K562 (cell line): ENCODE results near the gene PDE8B. TPM values are rescaled to one million over a fixed set of nuclear protein-coding genes. Genes with fewer than 3 reads are reported as not detected.

Source experiments
- ATAC-seq: fragments of 200-7000 bp; cut with Tn5 transposase; 3 replicates; pipeline ENCODE4 v1.9.1; 2020; ENCODE audit warnings: moderate library complexity
- BruUV-seq: library from RNA; stranded (reverse); fragments of 400-500 nt; replicated peaks from 2 replicates; lab custom pipeline; 2021; lab: Mats Ljungman, UMichigan
- CTCF ChIA-PET: fragments of 300-600 bp; formaldehyde crosslinking; extraction: SDS; loops from one replicate; lab custom pipeline; 2021; ENCODE audit warnings: low intra/inter-chr PET ratio; lab: Yijun Ruan, JAX
- POLR2A ChIA-PET: fragments of 300-600, 350-650 bp; sonication (Branson Sonifier 250); formaldehyde crosslinking; extraction: SDS; loops from one replicate; lab custom pipeline; 2021; ENCODE audit warnings: antibody characterized with exemption, inconsistent platforms; lab: Yijun Ruan, JAX
- DNase-seq, 4 experiments: peaks; one replicate each; pipeline versions ENCODE4 v3.0.0 to v3.0.0-alpha.2; 2011 to 2018; ENCODE audit warnings: low spot score in 3 of 4, mixed read lengths in 3 of 4; ENCODE audit errors: extremely low read depth in 1 of 4
- FAIRE-seq: peaks from 2 replicates; lab custom pipeline; 2011; peaks lifted over from hg19 to GRCh38; lab: Jason Lieb, UNC
- H2AFZ ChIP-seq: 2 replicates; pipeline ENCODE4 v1.6.0; 2011; ENCODE audit warnings: low read depth, low read length, control low read depth, inconsistent platforms
- H3K27ac ChIP-seq: fragments of 200-600 bp; 3 replicates; pipeline ENCODE4 v1.8.0; 2011; ENCODE audit warnings: low read depth, mild to moderate bottlenecking, control low read depth, inconsistent platforms, low read length, moderate library complexity, mixed read lengths; ENCODE audit errors: extremely low read depth
- H3K27me3 ChIP-seq, 2 experiments: fragments of 300-600 bp in 1 of 2; 2 replicates in 1 of 2; 3 replicates in 1 of 2; pipeline versions ENCODE4 v1.6.0 to v1.8.0; 2011; ENCODE audit warnings: inconsistent platforms in 2 of 2, low read length in 2 of 2, mild to moderate bottlenecking in 1 of 2, mixed read lengths in 1 of 2, moderate library complexity in 1 of 2; ENCODE audit not compliant: control insufficient read depth in 2 of 2, insufficient read depth in 2 of 2
- H3K36me3 ChIP-seq: fragments of 300-600 bp; 3 replicates; pipeline ENCODE4 v1.8.0; 2011; ENCODE audit warnings: mild to moderate bottlenecking, low read length, inconsistent platforms; ENCODE audit not compliant: control insufficient read depth, insufficient read depth
- H3K4me1 ChIP-seq, 2 experiments: fragments of 200-600 bp in 1 of 2; replicated peaks in 1 of 2; 2 replicates in 1 of 2; 3 replicates in 1 of 2; pipeline versions ENCODE4 v1.5.1 to v1.8.0; 2011; ENCODE audit warnings: inconsistent platforms in 2 of 2, low read length in 2 of 2, mild to moderate bottlenecking in 1 of 2, mixed read lengths in 1 of 2, moderate library complexity in 1 of 2; ENCODE audit not compliant: control insufficient read depth in 2 of 2, insufficient read depth in 2 of 2
- H3K4me2 ChIP-seq: 2 replicates; pipeline ENCODE4 v1.6.1; 2011; ENCODE audit warnings: low read length, control low read depth, inconsistent platforms, mixed read lengths; ENCODE audit not compliant: insufficient read depth
- H3K4me3 ChIP-seq: fragments of 200-600 bp; sonication (generic), shearing (Covaris generic); 2 replicates; pipeline ENCODE4 v1.5.1; 2016; ENCODE audit warnings: control low read depth, inconsistent platforms
- H3K79me2 ChIP-seq: fragments of 200-600 bp; 3 replicates; pipeline ENCODE4 v1.8.0; 2011; ENCODE audit warnings: low read length, inconsistent platforms; ENCODE audit not compliant: control insufficient read depth, insufficient read depth
- H3K9ac ChIP-seq, 2 experiments: 2 replicates each; pipeline versions ENCODE4 v1.6.0 to v1.6.1; 2011; ENCODE audit warnings: low read depth in 2 of 2, low read length in 2 of 2, control low read depth in 1 of 2, inconsistent platforms in 1 of 2, mild to moderate bottlenecking in 1 of 2, mixed read lengths in 1 of 2; ENCODE audit not compliant: insufficient read depth in 1 of 2
- H3K9me1 ChIP-seq: one replicate; pipeline ENCODE4 v1.6.0; 2011; ENCODE audit warnings: inconsistent platforms, mild to moderate bottlenecking, low read length, moderate library complexity; ENCODE audit not compliant: control insufficient read depth, insufficient read depth
- H3K9me3 ChIP-seq: replicated peaks from 2 replicates; pipeline ENCODE4 v1.5.1; 2011; ENCODE audit warnings: low read depth, low read length, inconsistent platforms; ENCODE audit not compliant: control insufficient read depth, insufficient read depth
- H4K20me1 ChIP-seq: replicated peaks from 2 replicates; pipeline ENCODE4 v1.6.1; 2011; ENCODE audit warnings: low read length, inconsistent platforms, mixed read lengths; ENCODE audit not compliant: control insufficient read depth, insufficient read depth
- TCF7 ChIP-seq: sonication (generic); IDR thresholded peaks from 2 replicates; pipeline ENCODE4 v1.6.1; 2016; ENCODE audit warnings: antibody characterized with exemption, borderline replicate concordance
- ZBED1 ChIP-seq: IDR thresholded peaks from 2 replicates; pipeline ENCODE4 v1.6.1; 2014
- ZC3H8 ChIP-seq: fragments of 450-650 bp; IDR thresholded peaks from 2 replicates; pipeline ENCODE4 v1.6.1; 2017
- ZFP36 ChIP-seq: fragments of 150-350 bp; IDR thresholded peaks from 2 replicates; pipeline ENCODE4 v1.6.1; 2018; ENCODE audit warnings: low read length, low read depth; ENCODE audit not compliant: partially characterized antibody
- ZNF324 ChIP-seq: fragments of 250-450 bp; sonication (Bioruptor Pico); IDR thresholded peaks from 2 replicates; pipeline ENCODE4 v1.4.0; 2020; ENCODE audit warnings: mild to moderate bottlenecking
- WGBS: fragments of 100-300 bp; shearing (Covaris generic); methylation state at CpG from one replicate; pipeline ENCODE4 v1.1.6; 2016; ENCODE audit warnings: low coverage, mixed read lengths; ENCODE audit not compliant: insufficient coverage; ENCODE audit errors: missing lambda C conversion rate; 5-methylcytosine and 5-hydroxymethylcytosine counted together
- in situ Hi-C: fragments of 300-500 bp; cut with MboI; formaldehyde crosslinking; loops from 4 replicates; pipeline ENCODE4 v1.15.0; 2018; ENCODE audit warnings: inconsistent platforms, mixed read lengths
- intact Hi-C: fragments of 100-400 bp; cut with micrococcal nuclease; formaldehyde crosslinking; loops from 2 replicates; pipeline ENCODE4 v1.14.2; 2022
- polyA plus RNA-seq, 8 experiments: library from polyadenylated mRNA; depleted of rRNA in 4 of 8; stranded (reverse) in 5 of 8; unstranded in 3 of 8; fragments of >200 nt; fragmentation: Nextera tagmentation in 2 of 8; fragmentation: Illumina TruSeq in 1 of 8; extraction: Ambion mirVana in 2 of 8; extraction: Trizol in 1 of 8; gene quantifications; 2 replicates each; pipeline versions ENCODE4 v1.2.1 to v1.2.3, GENCODE V29; 2011 to 2014; ENCODE audit warnings: inconsistent platforms in 1 of 8, missing spikeins in 1 of 8
- total RNA-seq, 7 experiments: library from RNA; depleted of rRNA in 6 of 7; stranded (reverse); fragments of >200 nt in 6 of 7; fragmentation: Illumina TruSeq in 2 of 7; extraction: Trizol in 2 of 7; gene quantifications; 2 replicates each; pipeline versions ENCODE4 v1.2.1 to v1.2.3, GENCODE V29; 2011 to 2021; ENCODE audit warnings: low replicate concordance in 1 of 7
- TF ChIP-seq, protein P1 (sequence below): sonication (generic); formaldehyde crosslinking; IDR thresholded peaks from 2 replicates; pipeline ENCODE4 v1.8.0; 2022; ENCODE audit warnings: mild to moderate bottlenecking, missing genetic modification reagents

The PDE8B gene
- total and polyA plus RNA-seq, 9 of the 15 experiments (the other 6 are each of a cell fraction or from before 2014, with no cell fraction given), result 0.15 to 0.28 TPM; not detected in 7

DNA sequence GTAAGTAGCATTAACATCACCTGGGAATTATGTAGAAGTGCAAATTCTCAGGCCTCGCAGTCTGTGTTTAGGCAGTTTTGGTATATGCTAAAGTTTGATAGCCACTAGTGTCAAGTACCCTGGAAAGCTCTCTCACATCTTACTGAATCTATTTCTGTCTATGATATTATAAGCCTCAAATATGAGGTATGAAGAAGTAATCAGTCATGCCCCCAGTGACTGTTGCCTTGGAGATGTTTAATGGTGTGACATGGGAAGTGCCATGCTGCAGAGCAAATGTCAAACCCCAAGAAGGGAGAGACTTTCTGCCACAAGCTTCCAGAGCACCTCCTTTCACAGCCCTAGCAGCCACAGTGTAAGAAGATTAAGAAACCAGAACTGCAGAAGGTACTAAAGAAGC lies 9.8 kb upstream of the PDE8B start:
- Histone ChIP-seq H3K4me3 (no peak overlapping the region), H3K9ac (no peak overlapping the region), H3K4me2 (no peak overlapping the region), H3K9me3 (no peaks in the 10 kb centered on the region), H2AFZ (no peak overlapping the region), H3K27ac (no peak overlapping the region), H3K9me1 (no peaks in the 10 kb centered on the region), H4K20me1 (no peaks in the 10 kb centered on the region), H3K27me3 (no peaks in the 10 kb centered on the region), H3K4me1 (no peaks in the 10 kb centered on the region), H3K36me3 (no peaks in the 10 kb centered on the region), H3K79me2 (no peaks in the 10 kb centered on the region)
- no peak for DNase-seq
- TF ChIP-seq TCF7 (no peak), ZFP36 (no peak), ZC3H8 (no peak), ZBED1 (no peak), ZNF324 (CRISPR knock-in tag) (no peak)
- TF ChIP-seq, protein P1, sequence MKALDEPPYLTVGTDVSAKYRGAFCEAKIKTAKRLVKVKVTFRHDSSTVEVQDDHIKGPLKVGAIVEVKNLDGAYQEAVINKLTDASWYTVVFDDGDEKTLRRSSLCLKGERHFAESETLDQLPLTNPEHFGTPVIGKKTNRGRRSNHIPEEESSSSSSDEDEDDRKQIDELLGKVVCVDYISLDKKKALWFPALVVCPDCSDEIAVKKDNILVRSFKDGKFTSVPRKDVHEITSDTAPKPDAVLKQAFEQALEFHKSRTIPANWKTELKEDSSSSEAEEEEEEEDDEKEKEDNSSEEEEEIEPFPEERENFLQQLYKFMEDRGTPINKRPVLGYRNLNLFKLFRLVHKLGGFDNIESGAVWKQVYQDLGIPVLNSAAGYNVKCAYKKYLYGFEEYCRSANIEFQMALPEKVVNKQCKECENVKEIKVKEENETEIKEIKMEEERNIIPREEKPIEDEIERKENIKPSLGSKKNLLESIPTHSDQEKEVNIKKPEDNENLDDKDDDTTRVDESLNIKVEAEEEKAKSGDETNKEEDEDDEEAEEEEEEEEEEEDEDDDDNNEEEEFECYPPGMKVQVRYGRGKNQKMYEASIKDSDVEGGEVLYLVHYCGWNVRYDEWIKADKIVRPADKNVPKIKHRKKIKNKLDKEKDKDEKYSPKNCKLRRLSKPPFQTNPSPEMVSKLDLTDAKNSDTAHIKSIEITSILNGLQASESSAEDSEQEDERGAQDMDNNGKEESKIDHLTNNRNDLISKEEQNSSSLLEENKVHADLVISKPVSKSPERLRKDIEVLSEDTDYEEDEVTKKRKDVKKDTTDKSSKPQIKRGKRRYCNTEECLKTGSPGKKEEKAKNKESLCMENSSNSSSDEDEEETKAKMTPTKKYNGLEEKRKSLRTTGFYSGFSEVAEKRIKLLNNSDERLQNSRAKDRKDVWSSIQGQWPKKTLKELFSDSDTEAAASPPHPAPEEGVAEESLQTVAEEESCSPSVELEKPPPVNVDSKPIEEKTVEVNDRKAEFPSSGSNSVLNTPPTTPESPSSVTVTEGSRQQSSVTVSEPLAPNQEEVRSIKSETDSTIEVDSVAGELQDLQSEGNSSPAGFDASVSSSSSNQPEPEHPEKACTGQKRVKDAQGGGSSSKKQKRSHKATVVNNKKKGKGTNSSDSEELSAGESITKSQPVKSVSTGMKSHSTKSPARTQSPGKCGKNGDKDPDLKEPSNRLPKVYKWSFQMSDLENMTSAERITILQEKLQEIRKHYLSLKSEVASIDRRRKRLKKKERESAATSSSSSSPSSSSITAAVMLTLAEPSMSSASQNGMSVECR (CRISPR knock-in tag), result no peak
- no peak for FAIRE-seq
- intact Hi-C loops, result no loop called here
- POLR2A ChIA-PET, result interaction anchor here (0.9 kb wide), 1 partner anchor 12 kb away, joined by 3 read pairs; no protein-coding TSS in a partner anchor
- in situ Hi-C loops, result no loop called here
- CTCF ChIA-PET, result no interaction called here
- 0% methylated on average over 1 of the region's 1 CpG for WGBS
- no peak for ATAC-seq
- no TSS peak for BruUV-seq
